Hepatocyte (in vitro differentiated cells): ENCODE data around the gene WASF2. TPM values are rescaled to one million over a fixed set of nuclear protein-coding genes. Genes with fewer than 3 reads are reported as not detected.
A peak's percentile ranks its signal among the peaks of the same experiment; 100 is the strongest.

ENCODE experiments used
- DNase-seq: peaks from one replicate; pipeline ENCODE4 v3.0.0-alpha.2; 2016; ENCODE audit warnings: low spot score
- H2AFZ ChIP-seq: fragments of 200-600 bp; sonication (generic); 2 replicates; pipeline ENCODE4 v1.6.0; 2016; ENCODE audit warnings: antibody characterized with exemption, mild to moderate bottlenecking
- H3K27ac ChIP-seq: fragments of 200-600 bp; sonication (generic); 2 replicates; pipeline ENCODE4 v1.5.1; 2016; ENCODE audit warnings: mild to moderate bottlenecking
- H3K27me3 ChIP-seq: fragments of 200-600 bp; sonication (generic); 2 replicates; pipeline ENCODE4 v1.6.1; 2016
- H3K36me3 ChIP-seq: fragments of 200-600 bp; sonication (generic); replicated peaks from 2 replicates; pipeline ENCODE4 v1.5.1; 2016; ENCODE audit warnings: low read depth; ENCODE audit not compliant: insufficient read depth
- H3K4me1 ChIP-seq: fragments of 200-600 bp; sonication (generic); 2 replicates; pipeline ENCODE4 v1.5.1; 2016; ENCODE audit warnings: mild to moderate bottlenecking, moderate library complexity; ENCODE audit not compliant: insufficient read depth
- H3K4me2 ChIP-seq: fragments of 200-600 bp; sonication (generic); 2 replicates; pipeline ENCODE4 v1.6.0; 2016
- H3K4me3 ChIP-seq: fragments of 200-600 bp; sonication (generic); 2 replicates; pipeline ENCODE4 v1.5.1; 2016; ENCODE audit warnings: mild to moderate bottlenecking
- H3K79me2 ChIP-seq: fragments of 200-600 bp; sonication (generic); 2 replicates; pipeline ENCODE4 v1.6.0; 2017; ENCODE audit warnings: mild to moderate bottlenecking
- H3K9me2 ChIP-seq: fragments of 200-600 bp; sonication (generic); replicated peaks from 2 replicates; pipeline ENCODE4 v1.6.0; 2017; ENCODE audit warnings: mild to moderate bottlenecking; ENCODE audit not compliant: insufficient read depth
- H3K9me3 ChIP-seq: fragments of 200-600 bp; sonication (generic); 2 replicates; pipeline ENCODE4 v1.5.1; 2016; ENCODE audit warnings: low read depth, mild to moderate bottlenecking
- H4K20me1 ChIP-seq: fragments of 200-600 bp; sonication (generic); 2 replicates; pipeline ENCODE4 v1.6.0; 2016; ENCODE audit warnings: mild to moderate bottlenecking; ENCODE audit not compliant: insufficient read depth, poor library complexity, severe bottlenecking
- EZH2 ChIP-seq: fragments of 200-600 bp; sonication (generic); IDR thresholded peaks from 2 replicates; pipeline ENCODE4 v1.6.1; 2016; ENCODE audit warnings: antibody characterized with exemption, mild to moderate bottlenecking, borderline replicate concordance
- EZH2phosphoT487 ChIP-seq: fragments of 200-600 bp; sonication (generic); IDR thresholded peaks from one replicate; pipeline ENCODE4 v1.6.1; 2018; ENCODE audit warnings: antibody characterized with exemption, mild to moderate bottlenecking, low read depth, moderate library complexity; ENCODE audit not compliant: unreplicated experiment, severe bottlenecking
- WGBS: methylation state at CpG from one replicate; pipeline ENCODE4 v1.1.6; 2016; ENCODE audit warnings: low lambda C conversion rate; ENCODE audit errors: missing lambda C conversion rate; 5-methylcytosine and 5-hydroxymethylcytosine counted together
- polyA plus RNA-seq: library from polyadenylated mRNA; unstranded; fragments of >200 nt; fragmentation: Nextera tagmentation; extraction: Ambion mirVana; gene quantifications from 2 replicates; pipeline ENCODE4 v1.2.1, GENCODE V29; 2016
- total RNA-seq: library from RNA; depleted of rRNA; stranded (reverse); fragments of >200 nt; gene quantifications from 2 replicates; pipeline ENCODE4 v1.2.3, GENCODE V29; 2014
- TF ChIP-seq, protein P1 (sequence below): fragments of 200-600 bp; sonication (generic); IDR thresholded peaks from 2 replicates; pipeline ENCODE4 v1.5.1; 2016; ENCODE audit warnings: antibody characterized with exemption, mild to moderate bottlenecking; ENCODE audit not compliant: poor library complexity

WASF2 gene
- total and polyA plus RNA-seq, 2 experiments from 2014 or later = 28.5 to 45.6 TPM

DNA sequence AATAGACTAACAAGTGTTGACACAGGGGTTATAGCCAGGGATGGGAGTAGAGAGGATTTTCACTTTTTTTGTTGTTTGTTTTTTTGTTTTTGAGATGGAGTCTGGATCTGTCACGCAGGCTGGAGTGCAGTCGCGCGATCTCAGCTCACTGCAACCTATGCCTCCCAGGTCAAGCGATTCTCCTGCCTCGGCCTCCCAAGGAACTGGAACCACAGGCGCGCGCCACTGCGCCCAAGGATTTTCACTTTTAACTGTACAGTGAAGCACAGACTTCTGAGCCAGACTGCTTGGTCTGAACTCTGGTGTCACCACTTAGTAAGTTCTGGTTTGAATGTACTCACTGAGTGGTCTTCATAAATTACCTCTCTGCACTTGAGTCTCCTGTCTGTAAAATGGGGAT lies 40.2 kb upstream of the WASF2 start:
- peaks cover 36% of the 10 kb centered on the region for H3K79me2 ChIP-seq
- H3K4me2 ChIP-seq = no peak overlapping the region
- no peak for DNase-seq
- no peak for TF ChIP-seq EZH2
- TF ChIP-seq EZH2phosphoT487 = no peak
- TF ChIP-seq, protein P1, sequence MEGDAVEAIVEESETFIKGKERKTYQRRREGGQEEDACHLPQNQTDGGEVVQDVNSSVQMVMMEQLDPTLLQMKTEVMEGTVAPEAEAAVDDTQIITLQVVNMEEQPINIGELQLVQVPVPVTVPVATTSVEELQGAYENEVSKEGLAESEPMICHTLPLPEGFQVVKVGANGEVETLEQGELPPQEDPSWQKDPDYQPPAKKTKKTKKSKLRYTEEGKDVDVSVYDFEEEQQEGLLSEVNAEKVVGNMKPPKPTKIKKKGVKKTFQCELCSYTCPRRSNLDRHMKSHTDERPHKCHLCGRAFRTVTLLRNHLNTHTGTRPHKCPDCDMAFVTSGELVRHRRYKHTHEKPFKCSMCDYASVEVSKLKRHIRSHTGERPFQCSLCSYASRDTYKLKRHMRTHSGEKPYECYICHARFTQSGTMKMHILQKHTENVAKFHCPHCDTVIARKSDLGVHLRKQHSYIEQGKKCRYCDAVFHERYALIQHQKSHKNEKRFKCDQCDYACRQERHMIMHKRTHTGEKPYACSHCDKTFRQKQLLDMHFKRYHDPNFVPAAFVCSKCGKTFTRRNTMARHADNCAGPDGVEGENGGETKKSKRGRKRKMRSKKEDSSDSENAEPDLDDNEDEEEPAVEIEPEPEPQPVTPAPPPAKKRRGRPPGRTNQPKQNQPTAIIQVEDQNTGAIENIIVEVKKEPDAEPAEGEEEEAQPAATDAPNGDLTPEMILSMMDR = no peak
- H3K4me1 ChIP-seq = peaks cover 43% of the 10 kb centered on the region
- no peak overlapping the region for H2AFZ ChIP-seq
- H3K4me3 ChIP-seq = no peak overlapping the region
- H4K20me1 ChIP-seq = no peaks in the 10 kb centered on the region
- WGBS = 92% methylated on average over 10 of the region's 10 CpGs
- H3K27ac ChIP-seq = peak overlapping the region; percentile 99
- no peaks in the 10 kb centered on the region for H3K9me2 ChIP-seq
- no peaks in the 10 kb centered on the region for H3K27me3 ChIP-seq
- H3K9me3 ChIP-seq = no peaks in the 10 kb centered on the region
- no peaks in the 10 kb centered on the region for H3K36me3 ChIP-seq

DNA sequence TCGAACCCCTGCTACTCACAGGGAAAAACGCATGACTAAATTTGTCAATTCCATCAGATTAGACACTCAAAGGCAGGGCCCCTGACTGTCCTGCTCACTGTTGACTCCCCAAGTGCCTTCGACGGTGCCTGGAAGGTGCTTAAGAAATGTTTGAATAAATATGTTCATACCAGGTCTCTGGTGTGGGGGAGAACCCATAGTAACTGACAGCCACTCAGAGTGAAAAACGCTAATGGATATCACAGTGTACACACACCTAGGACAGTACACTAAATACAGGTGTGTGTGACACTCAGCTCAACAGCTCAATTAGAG lies 39.7 kb upstream of the WASF2 start:
- WGBS = 71% methylated on average over 5 of the region's 5 CpGs
- H4K20me1 ChIP-seq = no peaks in the 10 kb centered on the region
- H3K79me2 ChIP-seq = peaks cover 35% of the 10 kb centered on the region
- H3K36me3 ChIP-seq = no peaks in the 10 kb centered on the region
- peaks cover 48% of the 10 kb centered on the region for H3K4me1 ChIP-seq
- H3K27ac ChIP-seq = peak overlapping the region; percentile 99
- no peak for DNase-seq
- peak overlapping the region; percentile 97 for H3K4me2 ChIP-seq
- no peak for TF ChIP-seq EZH2phosphoT487
- TF ChIP-seq EZH2 = no peak
- TF ChIP-seq, protein P1 = no peak
- no peak overlapping the region for H2AFZ ChIP-seq
- H3K27me3 ChIP-seq = no peaks in the 10 kb centered on the region
- no peak overlapping the region for H3K4me3 ChIP-seq
- H3K9me2 ChIP-seq = no peaks in the 10 kb centered on the region
- no peaks in the 10 kb centered on the region for H3K9me3 ChIP-seq

DNA sequence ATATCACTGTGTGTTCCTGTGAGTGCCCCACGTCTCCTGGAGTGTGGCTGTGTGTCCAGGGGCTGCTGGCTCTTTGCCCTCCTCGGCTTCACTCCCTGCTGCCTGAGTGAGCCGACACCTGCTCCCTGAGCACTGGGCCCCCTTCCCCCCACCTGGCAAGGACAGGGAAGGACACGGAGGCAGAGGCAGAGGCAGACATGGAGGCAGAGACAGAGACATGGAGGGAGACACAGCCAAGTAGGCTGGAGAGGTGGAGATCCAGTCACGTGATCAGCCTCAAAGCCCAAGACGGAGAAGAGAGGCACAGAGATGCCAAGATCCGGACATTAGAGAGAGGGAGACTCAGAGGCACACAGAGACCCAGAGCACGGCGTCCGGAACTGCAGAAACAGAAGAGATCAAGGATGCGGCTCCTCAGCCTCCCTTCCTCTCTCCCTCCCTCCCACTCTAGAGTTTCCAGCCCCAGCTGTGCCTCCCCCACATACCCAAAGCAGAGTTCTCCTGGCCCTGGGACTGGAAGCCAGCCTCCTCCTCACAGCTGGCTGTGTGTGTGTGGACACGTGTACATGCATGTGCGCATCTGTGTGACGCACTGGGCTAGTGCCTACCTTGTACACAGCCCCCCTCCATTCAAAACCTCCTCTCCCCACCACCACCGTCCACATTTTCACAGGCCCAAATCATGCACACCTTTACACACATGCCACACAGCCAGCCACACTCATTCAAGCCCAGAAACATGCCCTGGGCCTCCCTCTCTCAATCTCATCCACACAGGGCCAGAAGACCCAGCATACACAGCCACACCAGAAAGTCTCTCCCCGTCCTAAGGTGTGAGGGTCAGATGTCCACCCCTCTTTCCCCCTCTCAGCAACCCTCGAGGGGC lies 39.1 kb upstream of the WASF2 start:
- Histone ChIP-seq H3K9me2 (no peaks in the 10 kb centered on the region), H3K4me3 (no peak overlapping the region), H3K9me3 (no peaks in the 10 kb centered on the region), H3K79me2 (peaks cover 34% of the 10 kb centered on the region), H3K4me2 (peak overlapping the region; percentile 97), H4K20me1 (no peaks in the 10 kb centered on the region), H3K27me3 (no peaks in the 10 kb centered on the region), H3K4me1 (peaks cover 54% of the 10 kb centered on the region), H2AFZ (no peak overlapping the region), H3K36me3 (no peaks in the 10 kb centered on the region), H3K27ac (peak overlapping the region; percentile 99)
- DNase-seq = peak; percentile 73
- TF ChIP-seq EZH2phosphoT487 (no peak), EZH2 (no peak)
- TF ChIP-seq, protein P1 = no peak
- WGBS = 32% methylated on average over 17 of the region's 17 CpGs
